ENCODE data around the gene ZBTB7C.

Gene ZBTB7C

GRCh38 chr18:48045744-48046143 is 363.4 kb downstream of the ZBTB7C start:
- DNase-seq (ENCODE audit: low spot score), result no peak
- TF ChIP-seq, protein P1, sequence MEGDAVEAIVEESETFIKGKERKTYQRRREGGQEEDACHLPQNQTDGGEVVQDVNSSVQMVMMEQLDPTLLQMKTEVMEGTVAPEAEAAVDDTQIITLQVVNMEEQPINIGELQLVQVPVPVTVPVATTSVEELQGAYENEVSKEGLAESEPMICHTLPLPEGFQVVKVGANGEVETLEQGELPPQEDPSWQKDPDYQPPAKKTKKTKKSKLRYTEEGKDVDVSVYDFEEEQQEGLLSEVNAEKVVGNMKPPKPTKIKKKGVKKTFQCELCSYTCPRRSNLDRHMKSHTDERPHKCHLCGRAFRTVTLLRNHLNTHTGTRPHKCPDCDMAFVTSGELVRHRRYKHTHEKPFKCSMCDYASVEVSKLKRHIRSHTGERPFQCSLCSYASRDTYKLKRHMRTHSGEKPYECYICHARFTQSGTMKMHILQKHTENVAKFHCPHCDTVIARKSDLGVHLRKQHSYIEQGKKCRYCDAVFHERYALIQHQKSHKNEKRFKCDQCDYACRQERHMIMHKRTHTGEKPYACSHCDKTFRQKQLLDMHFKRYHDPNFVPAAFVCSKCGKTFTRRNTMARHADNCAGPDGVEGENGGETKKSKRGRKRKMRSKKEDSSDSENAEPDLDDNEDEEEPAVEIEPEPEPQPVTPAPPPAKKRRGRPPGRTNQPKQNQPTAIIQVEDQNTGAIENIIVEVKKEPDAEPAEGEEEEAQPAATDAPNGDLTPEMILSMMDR (IDR thresholded peaks at IDR 0.05; ENCODE audit: extremely low read depth, missing control alignments), result no peak

GRCh38 chr18:48044944-48045343 is 364.2 kb downstream of the ZBTB7C start:
- TF ChIP-seq, protein P1 (IDR thresholded peaks at IDR 0.05; ENCODE audit: extremely low read depth, missing control alignments), result no peak
- no peak for DNase-seq (ENCODE audit: low spot score)

DNA sequence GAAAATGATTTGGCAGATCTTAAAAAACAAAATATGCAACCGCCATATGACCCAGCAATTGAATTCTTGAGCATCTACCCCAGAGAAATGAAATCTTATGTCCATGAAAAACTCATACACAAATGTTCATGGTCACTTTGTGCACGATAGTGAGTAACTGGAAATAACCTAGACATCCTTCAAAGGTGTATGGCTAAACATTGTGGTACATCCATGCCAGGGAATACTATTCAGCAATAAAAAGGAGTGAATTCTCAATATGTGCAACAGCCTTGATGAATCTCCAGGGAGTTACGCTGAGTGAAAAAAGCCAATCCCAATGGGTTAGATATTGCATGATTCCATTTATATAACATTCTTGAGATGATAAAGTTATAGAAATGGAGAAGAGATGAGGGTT is 366.0 kb downstream of the ZBTB7C start:
- TF ChIP-seq, protein P1 (IDR thresholded peaks at IDR 0.05; ENCODE audit: extremely low read depth, missing control alignments), result no peak

DNA sequence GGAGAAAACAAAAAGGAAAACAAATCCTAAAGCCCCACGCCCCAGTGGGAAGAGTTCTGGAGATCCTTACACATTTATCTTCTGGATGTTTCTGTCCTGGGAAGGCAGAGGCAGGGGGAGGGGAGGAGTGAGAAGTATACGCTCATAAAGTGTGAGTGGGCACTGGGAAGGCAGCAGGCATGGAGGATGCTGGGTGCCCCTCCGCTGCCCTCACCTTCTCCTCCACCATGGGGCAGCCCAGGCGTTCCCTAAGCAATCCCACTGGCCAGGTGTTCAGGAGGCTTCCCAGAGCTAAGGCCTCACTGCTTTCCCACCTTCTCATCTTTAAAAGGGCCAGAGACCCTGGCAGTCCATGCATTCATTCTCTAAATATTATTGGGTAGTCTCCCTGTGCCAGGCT is 366.8 kb downstream of the ZBTB7C start:
- TF ChIP-seq, protein P1 (IDR thresholded peaks at IDR 0.05; ENCODE audit: extremely low read depth, missing control alignments), result no peak
- no peak for DNase-seq (ENCODE audit: low spot score)

More for the DNA sequence above, 366.0 kb downstream of the ZBTB7C start:
- no peak for DNase-seq (ENCODE audit: low spot score)

DNA sequence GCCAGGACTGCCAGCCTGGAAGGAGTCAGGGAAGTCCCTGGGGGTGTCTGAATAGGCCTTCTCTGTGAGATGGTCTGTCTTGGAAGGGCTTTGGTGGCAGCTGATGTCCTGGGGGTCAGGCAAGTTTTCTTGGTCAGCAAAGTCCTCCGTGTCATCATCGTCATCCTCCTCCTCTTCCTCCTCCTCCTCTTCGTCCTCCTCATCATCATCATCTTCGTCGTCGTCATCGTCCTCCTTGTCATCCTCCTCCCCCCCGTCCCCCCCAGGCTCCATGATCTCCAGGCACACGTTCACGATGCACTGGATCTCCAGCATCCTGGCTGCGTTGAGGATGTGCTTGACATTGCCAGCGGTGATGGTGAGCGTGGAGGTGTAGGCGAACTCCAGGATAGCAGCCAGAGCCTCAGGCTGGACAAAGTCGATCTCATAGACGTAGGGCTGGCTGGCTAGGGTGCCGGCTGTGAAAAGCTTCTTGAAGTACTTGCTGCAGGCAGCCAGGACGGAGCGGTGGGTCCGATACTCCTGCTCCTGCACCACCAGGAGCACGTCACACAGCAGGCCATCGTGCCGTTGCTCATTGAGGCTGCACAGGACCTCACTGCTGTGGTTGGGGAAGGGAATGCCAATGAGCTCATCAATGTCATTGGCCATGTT is 368.6 kb downstream of the ZBTB7C start:
- TF ChIP-seq, protein P1 (IDR thresholded peaks at IDR 0.05; ENCODE audit: extremely low read depth, missing control alignments), result no peak
- no peak for DNase-seq (ENCODE audit: low spot score)

DNA sequence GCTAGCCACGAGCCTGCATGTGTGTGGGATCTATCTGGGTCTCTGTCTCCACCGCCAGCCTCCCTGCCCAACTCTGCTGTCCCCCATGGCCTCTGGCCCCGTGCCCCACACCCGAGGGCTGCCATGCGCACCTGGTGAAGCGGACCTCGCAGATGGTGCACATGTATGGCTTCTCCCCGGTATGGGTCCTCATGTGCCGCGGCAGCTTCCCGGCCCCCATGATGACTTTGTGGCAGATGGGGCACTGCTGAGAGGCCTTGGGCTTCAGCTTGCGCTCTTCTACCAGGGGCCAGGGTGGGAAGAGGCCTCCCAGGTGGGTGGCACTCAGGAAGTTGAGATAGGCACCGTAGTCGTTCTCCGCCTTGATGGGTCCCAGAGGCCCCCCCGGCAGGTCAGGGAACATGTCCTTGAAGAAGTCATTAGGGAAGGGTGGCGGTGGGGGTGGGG is 369.4 kb downstream of the ZBTB7C start:
- DNase-seq (ENCODE audit: low spot score), result no peak
- TF ChIP-seq, protein P1 (IDR thresholded peaks at IDR 0.05; ENCODE audit: extremely low read depth, missing control alignments), result no peak

DNA sequence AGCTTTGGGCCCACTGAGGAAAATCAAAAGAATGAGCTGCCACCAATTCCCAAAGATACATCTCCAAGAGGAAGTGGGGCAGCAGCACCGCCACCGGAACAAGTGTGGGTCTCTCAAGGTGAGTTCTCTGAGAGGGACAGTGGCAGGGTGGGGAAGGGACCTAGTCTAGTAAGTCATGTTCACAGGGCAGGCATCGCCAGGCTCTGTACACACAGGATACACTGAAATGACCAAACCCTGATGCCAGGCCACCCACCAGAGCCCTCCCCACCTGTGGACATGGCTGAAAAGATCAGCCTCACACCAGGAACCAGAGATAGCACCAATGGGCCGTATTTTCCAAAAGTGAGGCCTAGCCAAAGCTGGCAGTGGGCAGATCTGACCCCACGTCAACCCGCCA is 370.5 kb downstream of the ZBTB7C start:
- no peak for DNase-seq (ENCODE audit: low spot score)
- TF ChIP-seq, protein P1 (IDR thresholded peaks at IDR 0.05; ENCODE audit: extremely low read depth, missing control alignments), result no peak
